Tibial nerve (tissue), 4 donors: ENCODE measurements around the gene FMN1. TPM values are rescaled to one million over a fixed set of nuclear protein-coding genes. Genes with fewer than 3 reads are reported as not detected.

Source experiments
- DNase-seq, 2 donors: peaks; one replicate each; pipeline ENCODE4 v3.0.0-alpha.2; 2019; ENCODE audit warnings: low spot score in 2 of 2
- H3K27ac ChIP-seq, 4 donors: fragments of 200-600 bp; sonication (generic) in 3 of 4; one replicate each; pipeline ENCODE4 v1.5.1; 2017 to 2019; ENCODE audit warnings: mild to moderate bottlenecking in 1 of 4
- H3K27me3 ChIP-seq, 2 donors: fragments of 200-600 bp; sonication (generic) in 1 of 2; one replicate each; pipeline versions ENCODE4 v1.5.1 to v1.6.0; 2017 to 2019
- H3K36me3 ChIP-seq, 3 donors: fragments of 200-600 bp; sonication (generic); one replicate each; pipeline ENCODE4 v1.5.1; 2018 to 2019
- H3K4me1 ChIP-seq, 4 donors: fragments of 200-600 bp; sonication (generic) in 3 of 4; one replicate each; pipeline ENCODE4 v1.5.1; 2017 to 2019
- H3K4me3 ChIP-seq, 4 donors: fragments of 200-600 bp; sonication (generic) in 3 of 4; one replicate each; pipeline ENCODE4 v1.5.1; 2017 to 2019; ENCODE audit warnings: mild to moderate bottlenecking in 1 of 4, moderate library complexity in 1 of 4
- H3K9me3 ChIP-seq, 4 donors: fragments of 200-600 bp; sonication (generic) in 3 of 4; one replicate each; pipeline ENCODE4 v1.5.1; 2017 to 2019
- CTCF ChIP-seq, 5 experiments: fragments of 200-600 bp in 3 of 5; fragments of 450-650 bp in 2 of 5; sonication (generic) in 3 of 5; IDR thresholded peaks; one replicate each; pipeline ENCODE4 v1.5.1; 2016 to 2019; ENCODE audit warnings: antibody characterized with exemption in 5 of 5, mild to moderate bottlenecking in 3 of 5, moderate library complexity in 2 of 5
- EP300 ChIP-seq, 2 donors: sonication (generic); formaldehyde crosslinking; IDR thresholded peaks; one replicate each; pipeline ENCODE4 v1.6.1; 2017; ENCODE audit warnings: antibody characterized with exemption in 2 of 2, mild to moderate bottlenecking in 1 of 2
- POLR2A ChIP-seq, 2 donors: fragments of 450-650 bp; IDR thresholded peaks; one replicate each; pipeline ENCODE4 v1.6.1; 2017; ENCODE audit warnings: antibody characterized with exemption in 2 of 2, mild to moderate bottlenecking in 2 of 2, moderate library complexity in 2 of 2
- WGBS, 2 donors: methylation state at CpG; one replicate each; pipeline ENCODE4 v1.1.5; 2018; 5-methylcytosine and 5-hydroxymethylcytosine counted together
- total RNA-seq, 4 donors: library from RNA; depleted of rRNA; stranded (reverse); fragments of >200 nt; gene quantifications; one replicate each; pipeline ENCODE4 v1.1.0, GENCODE V29; 2016

FMN1 gene
- total RNA-seq, 4 donors from 2014 or later = 15.1 to 62.1 (median 20.7) TPM

GRCh38 chr15:32887090-32887489 lies 307.4 kb downstream of the FMN1 start:
- H3K4me1 ChIP-seq = no peaks in the 10 kb centered on the region
- H3K27ac ChIP-seq = no peak overlapping the region
- H3K4me3 ChIP-seq = no peak overlapping the region
- no peaks in the 10 kb centered on the region for H3K9me3 ChIP-seq
- DNase-seq = no peak
- TF ChIP-seq CTCF (IDR thresholded peaks at IDR 0.05) = no peak
- TF ChIP-seq EP300 (IDR thresholded peaks at IDR 0.05) = no peak
- no peak for TF ChIP-seq POLR2A (IDR thresholded peaks at IDR 0.05)
- H3K27me3 ChIP-seq = no peaks in the 10 kb centered on the region
- H3K36me3 ChIP-seq = no peaks in the 10 kb centered on the region
- WGBS, 2 donors = 79 to 84% methylated on average over 4 of the region's 4 CpGs

- 74 to 77% methylated on average over 7 of the region's 7 CpGs for WGBS, 2 donors
- no peak for DNase-seq
- no peaks in the 10 kb centered on the region for H3K9me3 ChIP-seq
- H3K4me3 ChIP-seq = no peak overlapping the region
- H3K36me3 ChIP-seq = no peaks in the 10 kb centered on the region
- no peak overlapping the region for H3K27ac ChIP-seq
- TF ChIP-seq EP300 (IDR thresholded peaks at IDR 0.05) (no peak), CTCF (IDR thresholded peaks at IDR 0.05) (no peak), POLR2A (IDR thresholded peaks at IDR 0.05) (no peak)
- no peaks in the 10 kb centered on the region for H3K27me3 ChIP-seq
- no peaks in the 10 kb centered on the region for H3K4me1 ChIP-seq
Observed at GRCh38 chr15:32886459-32886858, 308.1 kb downstream of the FMN1 start.

GRCh38 chr15:32885713-32886112 lies 308.8 kb downstream of the FMN1 start:
- H3K4me3 ChIP-seq = no peak overlapping the region
- H3K27ac ChIP-seq = no peak overlapping the region
- 65 to 69% methylated on average over 5 of the region's 5 CpGs for WGBS, 2 donors
- no peaks in the 10 kb centered on the region for H3K27me3 ChIP-seq
- no peaks in the 10 kb centered on the region for H3K9me3 ChIP-seq
- no peaks in the 10 kb centered on the region for H3K4me1 ChIP-seq
- DNase-seq = no peak
- TF ChIP-seq CTCF (IDR thresholded peaks at IDR 0.05) (no peak), EP300 (IDR thresholded peaks at IDR 0.05) (no peak), POLR2A (IDR thresholded peaks at IDR 0.05) (no peak)
- no peaks in the 10 kb centered on the region for H3K36me3 ChIP-seq

- Histone ChIP-seq H3K4me1 (peaks cover 0 to 3% (median 0%) of the 10 kb centered on the region in 4 donors), H3K27me3 (no peaks in the 10 kb centered on the region), H3K9me3 (no peaks in the 10 kb centered on the region), H3K27ac (no peak overlapping the region), H3K4me3 (no peak overlapping the region), H3K36me3 (no peaks in the 10 kb centered on the region)
- 57 to 58% methylated on average over 6 of the region's 6 CpGs for WGBS, 2 donors
- DNase-seq = no peak
- no peak for TF ChIP-seq POLR2A (IDR thresholded peaks at IDR 0.05)
- TF ChIP-seq CTCF (IDR thresholded peaks at IDR 0.05) = no peak
- TF ChIP-seq EP300 (IDR thresholded peaks at IDR 0.05) = no peak
Observed at GRCh38 chr15:32884146-32884545, 310.4 kb downstream of the FMN1 start.

GRCh38 chr15:32882955-32883354 lies 311.6 kb downstream of the FMN1 start:
- Histone ChIP-seq H3K9me3 (no peaks in the 10 kb centered on the region), H3K4me1 (peaks cover 0 to 11% (median 0%) of the 10 kb centered on the region in 4 donors), H3K27ac (no peak overlapping the region), H3K4me3 (no peak overlapping the region), H3K36me3 (no peaks in the 10 kb centered on the region), H3K27me3 (no peaks in the 10 kb centered on the region)
- TF ChIP-seq EP300 (IDR thresholded peaks at IDR 0.05) (no peak), POLR2A (IDR thresholded peaks at IDR 0.05) (no peak), CTCF (IDR thresholded peaks at IDR 0.05) (no peak)
- 68 to 72% methylated on average over 4 of the region's 4 CpGs for WGBS, 2 donors
- no peak for DNase-seq
